Mesenchymal stem cell (in vitro differentiated cells and primary cell): Measurements from ENCODE around the gene MAP3K20.
"Not testable (repeated sequence)": the region's sequence is repeated elsewhere in the genome, so short reads cannot be mapped to it uniquely, and the experiment has no call there.

Experiments used
- DNase-seq: peaks from one replicate; pipeline ENCODE4 v3.0.0-alpha.2; 2013
- H2AFZ ChIP-seq: one replicate; pipeline ENCODE4 v1.6.1; 2013; ENCODE audit warnings: low read depth, mild to moderate bottlenecking, control low read depth, inconsistent platforms, low read length, moderate library complexity
- H2AK5ac ChIP-seq: 2 replicates; pipeline ENCODE4 v1.6.1; 2013; ENCODE audit warnings: low read length, moderate library complexity, mild to moderate bottlenecking, inconsistent platforms; ENCODE audit not compliant: severe bottlenecking
- H2BK120ac ChIP-seq: one replicate; pipeline ENCODE4 v1.6.1; 2013; ENCODE audit warnings: low read depth, mild to moderate bottlenecking, inconsistent platforms, low read length, moderate library complexity
- H2BK12ac ChIP-seq, 2 experiments: one replicate each; pipeline ENCODE4 v1.6.1; 2013; ENCODE audit warnings: inconsistent platforms in 2 of 2, low read length in 2 of 2, mild to moderate bottlenecking in 2 of 2, moderate library complexity in 2 of 2, control low read depth in 1 of 2
- H2BK15ac ChIP-seq: one replicate; pipeline ENCODE4 v1.6.1; 2013; ENCODE audit warnings: mild to moderate bottlenecking, low read depth, inconsistent platforms; ENCODE audit not compliant: poor library complexity, severe bottlenecking
- H2BK5ac ChIP-seq: 2 replicates; pipeline ENCODE4 v1.6.1; 2013; ENCODE audit warnings: low read depth, mild to moderate bottlenecking, low read length, control low read depth, inconsistent platforms; ENCODE audit not compliant: poor library complexity, severe bottlenecking
- H3K14ac ChIP-seq, 2 experiments: one replicate each; pipeline ENCODE4 v1.6.1; 2013; ENCODE audit warnings: inconsistent platforms in 2 of 2, low read length in 2 of 2, control low read depth in 1 of 2, mild to moderate bottlenecking in 1 of 2, moderate library complexity in 1 of 2
- H3K18ac ChIP-seq, 2 experiments: one replicate each; pipeline ENCODE4 v1.6.1; 2013; ENCODE audit warnings: inconsistent platforms in 2 of 2, low read length in 2 of 2, control low read depth in 1 of 2, low read depth in 1 of 2, mild to moderate bottlenecking in 1 of 2
- H3K23ac ChIP-seq, 2 experiments: one replicate each; pipeline ENCODE4 v1.6.1; 2013; ENCODE audit warnings: inconsistent platforms in 2 of 2, low read length in 2 of 2, mild to moderate bottlenecking in 2 of 2, moderate library complexity in 2 of 2, control low read depth in 1 of 2
- H3K27ac ChIP-seq: 2 replicates; pipeline ENCODE4 v1.5.1; 2013; ENCODE audit warnings: mild to moderate bottlenecking, moderate library complexity, low read length, control low read depth, inconsistent platforms; ENCODE audit not compliant: poor library complexity, severe bottlenecking
- H3K27me3 ChIP-seq, 2 experiments: 2 replicates each; pipeline versions ENCODE4 v1.6.1 to v1.7.0; 2013; ENCODE audit warnings: low read length in 2 of 2, mild to moderate bottlenecking in 2 of 2, moderate library complexity in 2 of 2, control low read depth in 1 of 2, inconsistent platforms in 1 of 2; ENCODE audit not compliant: control insufficient read depth in 1 of 2, insufficient read depth in 1 of 2
- H3K36me3 ChIP-seq, 2 experiments: 2 replicates each; pipeline versions ENCODE4 v1.6.1 to v1.7.0; 2013; ENCODE audit warnings: low read length in 2 of 2, control low read depth in 1 of 2, inconsistent platforms in 1 of 2, low read depth in 1 of 2, mild to moderate bottlenecking in 1 of 2; ENCODE audit not compliant: insufficient read depth in 2 of 2, control insufficient read depth in 1 of 2
- H3K4ac ChIP-seq, 2 experiments: one replicate each; pipeline ENCODE4 v1.6.1; 2013; ENCODE audit warnings: inconsistent platforms in 2 of 2, low read length in 2 of 2, mild to moderate bottlenecking in 2 of 2, moderate library complexity in 2 of 2, control low read depth in 1 of 2, low read depth in 1 of 2
- H3K4me1 ChIP-seq: 2 replicates; pipeline ENCODE4 v1.6.1; 2013; ENCODE audit warnings: low read depth, low read length, control low read depth; ENCODE audit not compliant: control insufficient read depth, insufficient read depth
- H3K4me2 ChIP-seq: 2 replicates; pipeline ENCODE4 v1.6.1; 2013; ENCODE audit warnings: low read length, mild to moderate bottlenecking, inconsistent platforms; ENCODE audit not compliant: poor library complexity, severe bottlenecking
- H3K4me3 ChIP-seq, 2 experiments: 2 replicates each; pipeline versions ENCODE4 v1.5.1 to v1.7.0; 2013; ENCODE audit warnings: low read length in 2 of 2, mild to moderate bottlenecking in 2 of 2, control low read depth in 1 of 2, low read depth in 1 of 2; ENCODE audit not compliant: insufficient read depth in 1 of 2
- H3K79me1 ChIP-seq: replicated peaks from 2 replicates; pipeline ENCODE4 v1.6.1; 2013; ENCODE audit warnings: mild to moderate bottlenecking, control low read depth, low read length, inconsistent platforms; ENCODE audit not compliant: poor library complexity, severe bottlenecking
- H3K9ac ChIP-seq: 2 replicates; pipeline ENCODE4 v1.7.0; 2013; ENCODE audit warnings: mild to moderate bottlenecking, low read length, moderate library complexity
- H3K9me3 ChIP-seq: 2 replicates; pipeline ENCODE4 v1.7.0; 2013; ENCODE audit warnings: mild to moderate bottlenecking, low read length; ENCODE audit not compliant: control insufficient read depth
- H4K8ac ChIP-seq: one replicate; pipeline ENCODE4 v1.6.1; 2013; ENCODE audit warnings: inconsistent platforms, mild to moderate bottlenecking, low read length, moderate library complexity
- H4K91ac ChIP-seq: one replicate; pipeline ENCODE4 v1.6.1; 2013; ENCODE audit warnings: mild to moderate bottlenecking, low read length, inconsistent platforms
- WGBS: methylation state at CpG from one replicate; pipeline ENCODE4 v1.1.7; 2013; ENCODE audit warnings: mixed read lengths; 5-methylcytosine and 5-hydroxymethylcytosine counted together

MAP3K20 gene

GRCh38 chr2:173305303-173305702 is 229.7 kb downstream of the MAP3K20 start:
- H3K27ac ChIP-seq, result no peak overlapping the region
- 64% methylated on average over 2 of the region's 2 CpGs for WGBS
- DNase-seq, result no peak
- H3K36me3 ChIP-seq, result no peaks in the 10 kb centered on the region
- no peak overlapping the region for H4K91ac ChIP-seq
- no peaks in the 10 kb centered on the region for H3K27me3 ChIP-seq
- no peak overlapping the region for H2BK5ac ChIP-seq
- no peak overlapping the region for H2BK12ac ChIP-seq
- H3K4me2 ChIP-seq, result no peak overlapping the region
- H2AK5ac ChIP-seq, result no peak overlapping the region
- H3K4me1 ChIP-seq, result no peaks in the 10 kb centered on the region
- no peak overlapping the region for H3K23ac ChIP-seq
- H2BK15ac ChIP-seq, result no peak overlapping the region
- H3K4ac ChIP-seq, result no peak overlapping the region
- H3K79me1 ChIP-seq, result no peaks in the 10 kb centered on the region
- no peak overlapping the region for H3K18ac ChIP-seq
- no peak overlapping the region for H3K9ac ChIP-seq
- H3K4me3 ChIP-seq, result no peak overlapping the region
- H2BK120ac ChIP-seq, result no peak overlapping the region
- H2AFZ ChIP-seq, result no peak overlapping the region
- H4K8ac ChIP-seq, result no peak overlapping the region
- peaks cover 3% of the 10 kb centered on the region for H3K9me3 ChIP-seq
- H3K14ac ChIP-seq, result no peak overlapping the region

DNA sequence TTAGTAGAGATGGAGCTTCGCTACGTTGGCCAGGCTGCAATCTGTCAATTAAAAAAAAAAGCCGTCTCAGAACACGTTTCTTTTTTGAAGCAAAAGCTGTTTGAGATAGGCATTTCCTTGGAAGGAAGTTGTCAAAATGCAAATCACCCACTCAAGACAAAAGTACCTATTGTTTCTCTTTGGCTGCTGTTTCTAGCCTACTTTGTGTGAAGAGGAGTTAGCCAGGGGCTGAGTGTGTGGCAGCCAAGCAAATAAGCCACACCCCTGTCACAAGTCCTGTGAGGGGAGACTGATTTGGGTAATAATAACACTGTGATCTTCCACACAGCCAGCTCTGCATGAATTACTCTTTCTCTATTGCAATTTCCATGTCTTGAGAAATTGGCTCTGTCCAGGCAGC is 231.6 kb downstream of the MAP3K20 start:
- Histone ChIP-seq H3K9ac (no peak overlapping the region), H3K4ac (no peak overlapping the region), H3K14ac (no peak overlapping the region), H3K4me1 (no peaks in the 10 kb centered on the region), H3K18ac (no peak overlapping the region), H2BK15ac (no peak overlapping the region), H3K27ac (no peak overlapping the region), H3K27me3 (no peaks in the 10 kb centered on the region), H2BK120ac (no peak overlapping the region), H2AK5ac (no peak overlapping the region), H3K36me3 (no peaks in the 10 kb centered on the region), H4K8ac (no peak overlapping the region), H2AFZ (no peak overlapping the region), H3K23ac (no peak overlapping the region), H4K91ac (no peak overlapping the region), H3K9me3 (no peaks in the 10 kb centered on the region), H3K79me1 (no peaks in the 10 kb centered on the region), H3K4me3 (no peak overlapping the region), H2BK12ac (no peak overlapping the region), H3K4me2 (no peak overlapping the region), H2BK5ac (no peak overlapping the region)
- WGBS, result 64% methylated on average over 4 of the region's 4 CpGs
- DNase-seq, result no peak

DNA sequence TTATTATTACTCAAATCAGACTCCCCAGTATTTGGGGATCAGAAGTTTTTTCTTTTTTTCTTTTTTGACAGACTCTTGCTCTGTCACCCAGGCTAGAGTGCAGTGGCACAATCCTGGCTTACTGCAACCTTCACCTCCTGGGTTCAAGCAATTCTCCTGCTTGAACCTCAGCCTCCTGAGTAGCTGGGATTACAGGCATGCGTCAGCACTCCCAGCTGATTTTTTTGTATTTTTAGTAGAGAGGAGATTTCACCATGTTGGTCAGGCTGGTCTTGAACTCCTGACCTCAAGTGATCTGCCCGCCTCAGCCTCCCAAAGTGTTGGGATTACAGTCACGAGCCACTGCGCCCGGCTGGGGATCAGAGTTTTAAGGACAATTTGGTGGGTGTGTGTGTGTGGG is 233.7 kb downstream of the MAP3K20 start:
- H3K27me3 ChIP-seq, H2BK15ac ChIP-seq, H4K91ac ChIP-seq, H2BK12ac ChIP-seq, H3K27ac ChIP-seq, H3K9ac ChIP-seq, H3K36me3 ChIP-seq, H3K18ac ChIP-seq, H2AK5ac ChIP-seq, H2AFZ ChIP-seq, H2BK120ac ChIP-seq, H2BK5ac ChIP-seq, DNase-seq, H3K14ac ChIP-seq, H3K79me1 ChIP-seq, H3K4me2 ChIP-seq, H3K9me3 ChIP-seq, H3K4me3 ChIP-seq, H3K23ac ChIP-seq, H3K4ac ChIP-seq, H3K4me1 ChIP-seq, H4K8ac ChIP-seq: not testable (repeated sequence)
- WGBS, result 71% methylated on average over 5 of the region's 5 CpGs

DNA sequence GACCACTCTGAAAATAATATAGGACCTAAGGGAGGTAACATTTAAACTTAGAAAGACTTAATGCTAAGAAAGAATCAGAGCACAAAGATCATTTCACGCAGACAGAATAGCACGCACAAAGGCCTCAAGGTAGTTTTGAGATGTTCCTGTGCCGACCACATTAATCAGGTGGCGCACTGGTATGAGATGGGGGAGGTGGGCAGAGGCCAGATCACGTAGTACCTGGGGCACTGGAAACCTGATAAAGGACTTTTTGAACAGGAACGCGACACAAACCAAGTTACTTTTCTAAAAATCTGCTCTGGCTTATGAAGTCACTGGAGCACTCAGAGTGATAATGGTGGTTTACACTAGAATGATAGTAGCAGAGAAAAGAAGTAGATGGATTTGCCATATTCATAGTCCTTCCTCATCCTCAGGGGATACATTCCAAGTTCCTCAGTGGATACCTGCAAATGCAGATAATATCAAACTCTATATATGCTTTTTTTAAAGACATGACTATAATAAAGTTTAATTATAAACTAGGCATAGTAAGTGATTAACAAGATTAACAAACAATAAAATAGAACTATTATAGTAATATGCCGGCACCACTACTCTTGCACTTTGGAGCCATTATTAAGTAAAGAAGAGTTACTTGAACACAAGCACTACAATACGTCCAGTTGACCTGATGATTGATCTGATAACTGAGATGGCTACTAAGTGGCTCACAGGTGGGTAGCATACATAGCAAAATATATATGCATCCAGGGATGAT is 236.4 kb downstream of the MAP3K20 start:
- H2BK5ac ChIP-seq, result no peak overlapping the region
- H3K4me2 ChIP-seq, result no peak overlapping the region
- WGBS, result 88% methylated on average over 9 of the region's 9 CpGs
- H3K14ac ChIP-seq, result no peak overlapping the region
- H3K27ac ChIP-seq, result no peak overlapping the region
- H4K8ac ChIP-seq, result no peak overlapping the region
- no peak overlapping the region for H3K9ac ChIP-seq
- no peaks in the 10 kb centered on the region for H3K27me3 ChIP-seq
- H3K36me3 ChIP-seq, result no peaks in the 10 kb centered on the region
- no peak overlapping the region for H4K91ac ChIP-seq
- H3K4ac ChIP-seq, result no peak overlapping the region
- no peak overlapping the region for H2BK120ac ChIP-seq
- no peak overlapping the region for H3K4me3 ChIP-seq
- no peak for DNase-seq
- no peaks in the 10 kb centered on the region for H3K79me1 ChIP-seq
- H2BK15ac ChIP-seq, result no peak overlapping the region
- no peak overlapping the region for H2AK5ac ChIP-seq
- H2BK12ac ChIP-seq, result no peak overlapping the region
- H3K23ac ChIP-seq, result no peak overlapping the region
- no peak overlapping the region for H3K18ac ChIP-seq
- H3K4me1 ChIP-seq, result no peaks in the 10 kb centered on the region
- H2AFZ ChIP-seq, result no peak overlapping the region
- H3K9me3 ChIP-seq, result no peaks in the 10 kb centered on the region
